ENCODE data around the gene XPR1.

Gene XPR1

GRCh38 chr1:180929389-180929788, 297.6 kb downstream of the XPR1 start:
- Histone ChIP-seq H3K4me3 (ENCODE audit: low read length) (no peak overlapping the region), H3K27me3 (ENCODE audit: control insufficient read depth, insufficient read depth, low read length) (no peaks in the 10 kb centered on the region), H3K9me3 (ENCODE audit: control insufficient read depth, low read depth, low read length) (no peaks in the 10 kb centered on the region), H3K27ac (ENCODE audit: low read length) (no peak overlapping the region), H3K4me1 (ENCODE audit: control insufficient read depth, low read depth, low read length) (peaks cover 29% of the 10 kb centered on the region), H3K9ac (ENCODE audit: low read length) (no peak overlapping the region), H3K36me3 (ENCODE audit: control insufficient read depth, low read depth, low read length) (no peaks in the 10 kb centered on the region)

GRCh38 chr1:180930687-180931086, 298.9 kb downstream of the XPR1 start:
- H3K9ac ChIP-seq (ENCODE audit: low read length), result no peak overlapping the region
- peaks cover 18% of the 10 kb centered on the region for H3K4me1 ChIP-seq (ENCODE audit: control insufficient read depth, low read depth, low read length)

DNA sequence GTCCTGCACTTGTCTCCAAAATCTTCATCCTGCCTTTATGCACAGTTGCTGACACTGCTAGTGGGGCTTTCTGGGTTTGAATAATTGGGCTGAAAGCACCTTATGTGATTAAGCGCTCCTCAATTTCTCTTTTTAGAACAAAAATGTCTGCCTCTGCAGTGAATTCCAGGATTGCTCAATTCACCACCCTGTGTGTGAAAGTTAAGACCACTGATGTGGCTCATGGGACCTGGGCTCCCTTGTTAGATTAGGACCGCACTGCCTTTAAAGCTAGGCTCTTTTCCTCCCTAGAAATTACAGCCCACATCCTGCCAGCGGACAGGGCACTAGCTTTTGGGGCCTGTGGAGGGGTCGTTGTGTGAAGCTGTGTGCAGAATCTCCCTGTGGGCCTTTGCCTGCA, 299.7 kb downstream of the XPR1 start:
- Histone ChIP-seq H3K4me1 (ENCODE audit: control insufficient read depth, low read depth, low read length) (peaks cover 10% of the 10 kb centered on the region), H3K27me3 (ENCODE audit: control insufficient read depth, insufficient read depth, low read length) (no peaks in the 10 kb centered on the region), H3K36me3 (ENCODE audit: control insufficient read depth, low read depth, low read length) (no peaks in the 10 kb centered on the region), H3K9ac (ENCODE audit: low read length) (no peak overlapping the region), H3K27ac (ENCODE audit: low read length) (no peak overlapping the region), H3K9me3 (ENCODE audit: control insufficient read depth, low read depth, low read length) (no peaks in the 10 kb centered on the region), H3K4me3 (ENCODE audit: low read length) (no peak overlapping the region)

More at GRCh38 chr1:180930687-180931086, 298.9 kb downstream of the XPR1 start:
- H3K36me3 ChIP-seq (ENCODE audit: control insufficient read depth, low read depth, low read length), result no peaks in the 10 kb centered on the region
- H3K27ac ChIP-seq (ENCODE audit: low read length), result no peak overlapping the region
- no peak overlapping the region for H3K4me3 ChIP-seq (ENCODE audit: low read length)
- no peaks in the 10 kb centered on the region for H3K27me3 ChIP-seq (ENCODE audit: control insufficient read depth, insufficient read depth, low read length)
- H3K9me3 ChIP-seq (ENCODE audit: control insufficient read depth, low read depth, low read length), result no peaks in the 10 kb centered on the region

DNA sequence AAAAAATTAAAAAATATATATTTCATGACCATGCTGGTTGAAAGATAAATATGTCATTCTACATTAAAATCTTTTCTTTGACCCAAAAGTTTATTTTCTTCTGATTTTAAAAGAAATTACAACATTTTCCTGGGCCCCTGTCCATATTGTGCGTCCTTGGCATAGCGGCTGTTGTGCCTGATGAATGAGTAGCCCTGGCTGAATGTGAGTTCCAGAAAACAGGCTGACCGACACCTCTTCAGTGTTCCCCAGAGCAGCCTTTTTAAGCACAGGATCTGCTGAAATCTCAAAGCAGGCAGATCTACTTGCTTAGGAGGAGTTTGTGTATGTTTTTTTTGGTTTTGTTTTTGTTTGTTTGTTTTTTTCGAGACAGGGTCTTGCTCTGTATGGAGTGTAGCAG, 300.6 kb downstream of the XPR1 start:
- Histone ChIP-seq H3K36me3 (ENCODE audit: control insufficient read depth, low read depth, low read length) (no peaks in the 10 kb centered on the region), H3K9me3 (ENCODE audit: control insufficient read depth, low read depth, low read length) (no peaks in the 10 kb centered on the region), H3K9ac (ENCODE audit: low read length) (no peak overlapping the region), H3K27ac (ENCODE audit: low read length) (no peak overlapping the region), H3K4me1 (ENCODE audit: control insufficient read depth, low read depth, low read length) (peaks cover 5% of the 10 kb centered on the region), H3K4me3 (ENCODE audit: low read length) (no peak overlapping the region), H3K27me3 (ENCODE audit: control insufficient read depth, insufficient read depth, low read length) (no peaks in the 10 kb centered on the region)

- Histone ChIP-seq H3K4me3 (ENCODE audit: low read length) (no peak overlapping the region), H3K4me1 (ENCODE audit: control insufficient read depth, low read depth, low read length) (peaks cover under 1% of the 10 kb centered on the region), H3K36me3 (ENCODE audit: control insufficient read depth, low read depth, low read length) (no peaks in the 10 kb centered on the region), H3K9ac (ENCODE audit: low read length) (no peak overlapping the region), H3K9me3 (ENCODE audit: control insufficient read depth, low read depth, low read length) (no peaks in the 10 kb centered on the region), H3K27me3 (ENCODE audit: control insufficient read depth, insufficient read depth, low read length) (no peaks in the 10 kb centered on the region), H3K27ac (ENCODE audit: low read length) (no peak overlapping the region)
Observed at GRCh38 chr1:180933141-180933540, 301.3 kb downstream of the XPR1 start.

DNA sequence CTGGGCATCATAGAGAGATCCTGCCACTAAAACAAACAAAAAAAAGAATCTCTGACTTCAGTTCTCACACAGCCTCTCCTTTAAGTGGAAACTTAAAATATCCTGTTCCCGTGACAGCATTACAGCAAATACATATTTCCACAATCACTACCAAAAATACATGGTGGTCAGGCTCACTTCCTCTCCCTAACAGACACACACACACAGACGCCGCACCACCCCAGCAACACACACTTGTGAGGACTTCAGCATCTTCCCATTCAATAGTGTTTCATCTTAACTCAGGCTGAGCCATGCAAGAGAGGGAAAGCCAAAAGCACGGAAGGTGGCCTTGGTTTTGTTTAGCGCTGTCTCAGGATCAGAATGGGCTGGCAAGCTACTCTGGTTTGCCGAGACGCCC, 302.7 kb downstream of the XPR1 start:
- no peaks in the 10 kb centered on the region for H3K9me3 ChIP-seq (ENCODE audit: control insufficient read depth, low read depth, low read length)
- no peaks in the 10 kb centered on the region for H3K36me3 ChIP-seq (ENCODE audit: control insufficient read depth, low read depth, low read length)

DNA sequence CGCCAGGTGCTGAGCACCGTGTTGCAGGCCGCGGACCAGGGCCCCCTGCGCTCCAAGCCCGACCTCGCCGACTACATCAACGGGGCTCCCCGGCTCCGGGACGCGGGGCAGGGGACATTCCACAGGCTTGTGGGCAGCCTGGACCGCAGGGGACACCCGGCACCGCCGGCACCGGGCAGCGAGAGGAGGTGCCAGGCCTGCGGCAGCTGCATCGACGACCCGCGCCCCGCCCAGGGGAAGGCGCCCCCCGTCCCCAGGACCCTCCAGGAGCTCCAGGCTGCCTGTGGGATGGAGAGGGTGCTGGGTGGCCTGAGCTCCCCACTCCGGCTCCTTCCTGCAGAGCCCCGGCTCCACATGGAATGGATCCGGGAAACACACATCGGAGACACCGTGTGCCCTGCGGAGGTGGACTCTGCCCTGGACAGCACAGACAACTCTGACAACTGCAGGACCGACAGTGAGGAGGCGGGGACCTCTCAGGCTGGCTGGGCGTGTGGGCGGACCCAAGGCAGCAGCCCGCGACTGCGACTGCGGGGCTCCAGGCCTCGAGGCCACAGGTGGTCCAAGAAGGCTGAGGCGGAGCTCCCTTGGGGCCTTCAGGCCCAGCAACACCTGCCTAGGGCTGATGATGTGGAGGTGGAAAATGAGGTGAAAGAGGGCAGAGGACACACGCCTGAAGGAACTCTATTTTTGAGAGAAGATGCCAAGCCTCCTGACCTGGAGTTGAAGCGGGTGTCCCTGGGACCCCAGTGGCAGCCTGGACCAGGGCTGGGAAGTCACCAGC, 303.7 kb downstream of the XPR1 start:
- no peaks in the 10 kb centered on the region for H3K36me3 ChIP-seq (ENCODE audit: control insufficient read depth, low read depth, low read length)
- H3K9ac ChIP-seq (ENCODE audit: low read length), result no peak overlapping the region
- no peak overlapping the region for H3K4me3 ChIP-seq (ENCODE audit: low read length)
- H3K27me3 ChIP-seq (ENCODE audit: control insufficient read depth, insufficient read depth, low read length), result no peaks in the 10 kb centered on the region
- H3K4me1 ChIP-seq (ENCODE audit: control insufficient read depth, low read depth, low read length), result no peaks in the 10 kb centered on the region
- H3K9me3 ChIP-seq (ENCODE audit: control insufficient read depth, low read depth, low read length), result no peaks in the 10 kb centered on the region
- no peak overlapping the region for H3K27ac ChIP-seq (ENCODE audit: low read length)

More for the DNA sequence above, 302.7 kb downstream of the XPR1 start:
- H3K27me3 ChIP-seq (ENCODE audit: control insufficient read depth, insufficient read depth, low read length), result no peaks in the 10 kb centered on the region
- H3K9ac ChIP-seq (ENCODE audit: low read length), result no peak overlapping the region
- no peaks in the 10 kb centered on the region for H3K4me1 ChIP-seq (ENCODE audit: control insufficient read depth, low read depth, low read length)
- no peak overlapping the region for H3K4me3 ChIP-seq (ENCODE audit: low read length)
- no peak overlapping the region for H3K27ac ChIP-seq (ENCODE audit: low read length)

DNA sequence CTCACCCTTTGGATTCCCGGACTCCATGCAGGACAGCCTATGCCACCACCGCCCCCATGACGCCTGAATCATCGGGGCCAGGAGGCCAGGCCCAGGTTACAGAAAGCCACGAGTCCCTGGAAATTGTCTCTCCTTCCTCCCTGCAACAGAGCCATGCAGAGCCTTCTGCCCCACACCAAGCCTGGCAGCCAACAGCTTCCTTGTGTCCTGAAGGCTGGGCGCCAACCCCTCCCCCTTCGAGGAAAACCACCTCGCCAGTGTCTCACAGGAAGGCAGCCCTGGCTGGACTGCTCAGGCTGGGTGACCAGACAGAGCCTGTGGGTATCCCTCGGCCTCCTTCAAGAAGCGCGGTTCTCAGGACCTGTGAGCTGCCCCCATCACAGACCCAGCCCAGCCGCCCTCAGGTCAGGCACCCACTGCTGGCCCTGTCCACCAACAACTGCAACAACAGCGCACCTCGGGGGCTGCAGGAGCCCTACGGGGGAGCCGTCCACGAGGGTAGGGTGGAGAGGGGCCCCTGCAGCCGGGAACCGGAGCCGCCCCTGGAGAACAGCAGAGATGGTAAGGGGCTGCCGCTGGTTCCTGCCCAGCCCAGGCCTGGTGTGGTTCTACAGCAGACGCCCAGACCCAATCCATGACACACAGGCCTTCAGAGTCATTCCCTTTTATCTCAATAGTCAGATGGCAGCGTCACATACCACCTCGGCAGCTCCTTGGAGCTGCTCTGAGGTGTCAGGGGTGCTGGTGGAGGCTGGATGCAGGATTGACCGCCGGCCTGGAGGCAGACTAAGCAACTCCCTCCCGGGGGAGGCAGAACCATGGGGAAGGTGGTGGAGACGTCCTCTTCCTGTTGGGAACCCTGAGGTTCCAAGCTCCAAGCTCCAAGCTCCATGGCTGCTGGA, 304.5 kb downstream of the XPR1 start:
- no peaks in the 10 kb centered on the region for H3K27me3 ChIP-seq (ENCODE audit: control insufficient read depth, insufficient read depth, low read length)
- H3K36me3 ChIP-seq (ENCODE audit: control insufficient read depth, low read depth, low read length), result no peaks in the 10 kb centered on the region
- no peak overlapping the region for H3K27ac ChIP-seq (ENCODE audit: low read length)
- no peaks in the 10 kb centered on the region for H3K9me3 ChIP-seq (ENCODE audit: control insufficient read depth, low read depth, low read length)
- H3K4me3 ChIP-seq (ENCODE audit: low read length), result no peak overlapping the region
- H3K4me1 ChIP-seq (ENCODE audit: control insufficient read depth, low read depth, low read length), result no peaks in the 10 kb centered on the region
- H3K9ac ChIP-seq (ENCODE audit: low read length), result no peak overlapping the region

DNA sequence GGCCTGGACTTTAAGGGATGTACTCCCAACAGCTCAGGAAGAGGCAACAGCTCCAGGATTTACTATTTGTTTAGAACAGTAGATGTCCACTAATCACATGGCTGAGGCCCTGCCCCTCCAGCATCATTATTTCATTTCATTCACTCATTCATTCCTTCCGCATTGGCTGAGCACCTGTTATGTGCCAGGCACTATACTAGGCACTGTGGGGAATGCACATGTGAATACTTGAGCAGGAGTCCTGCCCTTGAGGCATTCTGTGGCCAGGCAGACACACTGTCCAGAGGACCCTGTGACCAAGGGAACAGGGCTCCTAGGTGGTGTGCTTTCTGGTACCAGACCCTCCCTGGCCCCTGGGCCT, 305.2 kb downstream of the XPR1 start:
- no peaks in the 10 kb centered on the region for H3K4me1 ChIP-seq (ENCODE audit: control insufficient read depth, low read depth, low read length)
- H3K36me3 ChIP-seq (ENCODE audit: control insufficient read depth, low read depth, low read length), result no peaks in the 10 kb centered on the region
- no peak overlapping the region for H3K4me3 ChIP-seq (ENCODE audit: low read length)
- H3K9me3 ChIP-seq (ENCODE audit: control insufficient read depth, low read depth, low read length), result no peaks in the 10 kb centered on the region
- no peaks in the 10 kb centered on the region for H3K27me3 ChIP-seq (ENCODE audit: control insufficient read depth, insufficient read depth, low read length)
- no peak overlapping the region for H3K27ac ChIP-seq (ENCODE audit: low read length)
- no peak overlapping the region for H3K9ac ChIP-seq (ENCODE audit: low read length)

DNA sequence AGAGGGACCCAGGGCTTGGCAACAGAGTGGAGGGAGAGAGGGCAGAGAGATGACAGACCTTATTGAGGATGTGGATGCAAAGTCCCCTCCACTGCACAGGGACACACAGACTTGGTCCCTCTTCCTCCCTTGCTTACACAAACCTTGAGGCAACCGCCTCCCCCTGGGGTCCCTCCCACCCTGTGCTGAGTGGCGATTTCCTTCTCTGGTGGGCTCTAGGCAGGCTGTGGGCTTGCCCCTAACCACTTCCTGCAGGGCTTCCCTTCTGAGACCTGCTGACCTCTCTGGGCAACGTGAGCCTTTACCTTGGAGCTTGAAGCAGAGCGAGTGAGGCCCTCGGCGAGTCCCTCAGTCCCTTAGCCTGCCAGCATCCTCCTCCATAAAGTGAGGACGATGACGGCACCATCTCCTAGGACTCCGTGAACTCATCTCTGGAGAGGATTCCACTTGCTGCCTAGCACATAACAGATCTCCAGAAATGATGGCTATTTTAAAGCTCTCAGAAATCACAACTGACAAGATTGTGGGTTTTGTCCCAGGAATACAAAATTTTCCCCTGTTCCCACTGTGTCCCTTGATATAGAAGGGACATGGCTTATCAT, 305.9 kb downstream of the XPR1 start:
- no peaks in the 10 kb centered on the region for H3K4me1 ChIP-seq (ENCODE audit: control insufficient read depth, low read depth, low read length)
- H3K27me3 ChIP-seq (ENCODE audit: control insufficient read depth, insufficient read depth, low read length), result no peaks in the 10 kb centered on the region
- no peaks in the 10 kb centered on the region for H3K36me3 ChIP-seq (ENCODE audit: control insufficient read depth, low read depth, low read length)
- H3K27ac ChIP-seq (ENCODE audit: low read length), result no peak overlapping the region
- no peak overlapping the region for H3K4me3 ChIP-seq (ENCODE audit: low read length)
- H3K9me3 ChIP-seq (ENCODE audit: control insufficient read depth, low read depth, low read length), result no peaks in the 10 kb centered on the region
- no peak overlapping the region for H3K9ac ChIP-seq (ENCODE audit: low read length)

GRCh38 chr1:180939073-180939710, 307.4 kb downstream of the XPR1 start:
- H3K4me3 ChIP-seq (ENCODE audit: low read length), result no peak overlapping the region
- H3K27me3 ChIP-seq (ENCODE audit: control insufficient read depth, insufficient read depth, low read length), result no peaks in the 10 kb centered on the region
- H3K9ac ChIP-seq (ENCODE audit: low read length), result no peak overlapping the region
- H3K9me3 ChIP-seq (ENCODE audit: control insufficient read depth, low read depth, low read length), result no peaks in the 10 kb centered on the region
- no peak overlapping the region for H3K27ac ChIP-seq (ENCODE audit: low read length)
- no peaks in the 10 kb centered on the region for H3K4me1 ChIP-seq (ENCODE audit: control insufficient read depth, low read depth, low read length)
- H3K36me3 ChIP-seq (ENCODE audit: control insufficient read depth, low read depth, low read length), result no peaks in the 10 kb centered on the region
